HG03060 (cell line): ENCODE data around the gene RUNX2.

Experiments used
- ATAC-seq: cut with Tn5 transposase; IDR thresholded peaks from one replicate; pipeline ENCODE4 v1.9.1; 2021; ENCODE audit warnings: low read depth, moderate number of reproducible peaks; ENCODE audit not compliant: unreplicated experiment

Gene RUNX2

GRCh38 chr6:45606831-45607400, 278.8 kb downstream of the RUNX2 start:
- ATAC-seq, result no peak

- ATAC-seq, result no peak
Measured at GRCh38 chr6:45607798-45608197, 279.7 kb downstream of the RUNX2 start.

- ATAC-seq, result no peak
Measured at GRCh38 chr6:45608252-45608913, 280.3 kb downstream of the RUNX2 start.

- ATAC-seq, result no peak
Measured at GRCh38 chr6:45609141-45609638, 281.1 kb downstream of the RUNX2 start.

- no peak for ATAC-seq
Measured at GRCh38 chr6:45610374-45610773, 282.2 kb downstream of the RUNX2 start.

- no peak for ATAC-seq
Measured at GRCh38 chr6:45610832-45611231, 282.7 kb downstream of the RUNX2 start.

GRCh38 chr6:45611491-45611890, 283.4 kb downstream of the RUNX2 start:
- ATAC-seq, result no peak

- ATAC-seq, result no peak
Measured at GRCh38 chr6:45613656-45614055, 285.5 kb downstream of the RUNX2 start.

GRCh38 chr6:45614488-45615285, 286.6 kb downstream of the RUNX2 start:
- no peak for ATAC-seq

GRCh38 chr6:45616209-45616608, 288.1 kb downstream of the RUNX2 start:
- no peak for ATAC-seq

- ATAC-seq, result no peak
Measured at GRCh38 chr6:45617441-45617840, 289.3 kb downstream of the RUNX2 start.

GRCh38 chr6:45618259-45618658, 290.1 kb downstream of the RUNX2 start:
- ATAC-seq, result no peak

GRCh38 chr6:45619211-45619760, 291.2 kb downstream of the RUNX2 start:
- ATAC-seq, result no peak

- ATAC-seq, result no peak
Measured at GRCh38 chr6:45619994-45620471, 291.9 kb downstream of the RUNX2 start.

- no peak for ATAC-seq
Measured at GRCh38 chr6:45624228-45624627, 296.1 kb downstream of the RUNX2 start.

- no peak for ATAC-seq
Measured at GRCh38 chr6:45625191-45625664, 297.1 kb downstream of the RUNX2 start.

- no peak for ATAC-seq
Measured at GRCh38 chr6:45626087-45626891, 298.2 kb downstream of the RUNX2 start.

GRCh38 chr6:45630314-45630713, 302.2 kb downstream of the RUNX2 start:
- ATAC-seq, result no peak

GRCh38 chr6:45630801-45631200, 302.7 kb downstream of the RUNX2 start:
- no peak for ATAC-seq

- no peak for ATAC-seq
Measured at GRCh38 chr6:45631396-45631795, 303.3 kb downstream of the RUNX2 start.
